Panc1 (cell line): ENCODE measurements around the gene SV2C. TPM values are rescaled to one million over a fixed set of nuclear protein-coding genes. Genes with fewer than 3 reads are reported as not detected.

Source experiments
- ATAC-seq: fragments of 200-7000 bp; cut with Tn5 transposase; 2 replicates; pipeline ENCODE4 v1.9.1; 2020; ENCODE audit warnings: mild to moderate bottlenecking, moderate library complexity
- BruUV-seq: library from RNA; stranded (reverse); fragments of 400-500 nt; replicated peaks from 2 replicates; lab custom pipeline; 2021; lab: Mats Ljungman, UMichigan
- CTCF ChIA-PET: fragments of 300-600 bp; sonication (Branson Sonifier 250); formaldehyde crosslinking; loops from one replicate; lab custom pipeline; 2022; ENCODE audit warnings: antibody characterized with exemption; lab: Charles Lee
- POLR2A ChIA-PET: fragments of 300-600 bp; sonication (Branson Sonifier 250); formaldehyde crosslinking; loops from one replicate; lab custom pipeline; 2022; ENCODE audit warnings: antibody characterized with exemption; lab: Charles Lee
- DNase-seq: peaks from one replicate; pipeline ENCODE4 v3.0.0-alpha.2; 2010; ENCODE audit warnings: low read depth, low spot score
- H3K27ac ChIP-seq: 2 replicates; pipeline ENCODE4 v1.5.1; 2011; ENCODE audit warnings: mild to moderate bottlenecking, low read length, inconsistent platforms
- H3K27me3 ChIP-seq: fragments of 200-500 bp; sonication (Bioruptor generic); 2 replicates; pipeline ENCODE4 v1.6.0; 2014; ENCODE audit warnings: low read length, inconsistent platforms; ENCODE audit not compliant: control insufficient read depth, insufficient read depth
- H3K36me3 ChIP-seq: fragments of 200-500 bp; sonication (Bioruptor generic); 2 replicates; pipeline ENCODE4 v1.5.1; 2014; ENCODE audit warnings: inconsistent platforms, mild to moderate bottlenecking, low read length, moderate library complexity; ENCODE audit not compliant: control insufficient read depth, insufficient read depth
- H3K4me1 ChIP-seq: 2 replicates; pipeline ENCODE4 v1.5.1; 2011; ENCODE audit warnings: inconsistent platforms, mild to moderate bottlenecking, low read length, moderate library complexity; ENCODE audit not compliant: control insufficient read depth, insufficient read depth
- H3K4me3 ChIP-seq, 2 experiments: 2 replicates each; pipeline ENCODE4 v1.5.1; 2011 to 2012; ENCODE audit warnings: low read depth in 2 of 2, low read length in 2 of 2, mild to moderate bottlenecking in 2 of 2, inconsistent platforms in 1 of 2, moderate library complexity in 1 of 2
- H3K9me3 ChIP-seq: fragments of 200-500 bp; sonication (Bioruptor generic); 2 replicates; pipeline ENCODE4 v1.5.1; 2014; ENCODE audit warnings: low read depth, mild to moderate bottlenecking, inconsistent platforms, low read length, moderate library complexity; ENCODE audit not compliant: control insufficient read depth, insufficient read depth
- CTCF ChIP-seq: fragments of 450-650 bp; IDR thresholded peaks from 2 replicates; pipeline ENCODE4 v1.5.1; 2017; ENCODE audit warnings: mild to moderate bottlenecking
- POLR2AphosphoS5 ChIP-seq: IDR thresholded peaks from 2 replicates; pipeline ENCODE4 v1.6.1; 2012; ENCODE audit warnings: mild to moderate bottlenecking, low read depth, low read length, moderate library complexity
- REST ChIP-seq, 2 experiments: IDR thresholded peaks; 2 replicates each; pipeline ENCODE4 v1.6.1; 2011 to 2012; ENCODE audit warnings: low read depth in 2 of 2, control low read depth in 1 of 2, low read length in 1 of 2, mild to moderate bottlenecking in 1 of 2, moderate library complexity in 1 of 2; ENCODE audit not compliant: insufficient read depth in 1 of 2
- SIN3A ChIP-seq: IDR thresholded peaks from 2 replicates; pipeline ENCODE4 v1.6.1; 2012; ENCODE audit warnings: low read depth, mild to moderate bottlenecking, low read length, moderate library complexity, borderline replicate concordance; ENCODE audit not compliant: insufficient read depth
- TCF7L2 ChIP-seq: IDR thresholded peaks from 2 replicates; pipeline ENCODE4 v1.6.1; 2011; ENCODE audit warnings: mild to moderate bottlenecking, low read depth, low read length, inconsistent platforms
- in situ Hi-C: cut with HindIII; loops from 2 replicates; pipeline ENCODE4 v1.10.0; 2016; ENCODE audit warnings: low sequenced_read_pairs, low pct_unique_long_range_greater_than_20kb
- intact Hi-C: fragments of 100-400 bp; cut with micrococcal nuclease; formaldehyde crosslinking; loops from one replicate; pipeline ENCODE4 v1.10.0; 2022; ENCODE audit not compliant: unreplicated experiment
- total RNA-seq: library from RNA; stranded (reverse); gene quantifications from one replicate; pipeline ENCODE4 v1.2.1, GENCODE V29; 2021; ENCODE audit not compliant: unreplicated experiment

The SV2C gene
- total RNA-seq, 1 experiment from 2014 or later = not detected

GRCh38 chr5:76221311-76221710 is 138.1 kb downstream of the SV2C start:
- DNase-seq (no peak), ATAC-seq (no peak)
- POLR2A ChIA-PET = no interaction called here
- CTCF ChIA-PET = no interaction called here
- H3K9me3 ChIP-seq = no peaks in the 10 kb centered on the region
- no peak overlapping the region for H3K4me3 ChIP-seq
- TF ChIP-seq REST (IDR thresholded peaks at IDR 0.05; ENCODE audit: insufficient read depth in 1 of 2, low read depth in 2 of 2, low read length in 1 of 2) = no peak
- no peak for TF ChIP-seq TCF7L2
- no peak for TF ChIP-seq POLR2AphosphoS5
- no peak for TF ChIP-seq SIN3A
- intact Hi-C loops = no loop called here
- no peaks in the 10 kb centered on the region for H3K4me1 ChIP-seq
- no peak overlapping the region for H3K27ac ChIP-seq
- peaks cover 7% of the 10 kb centered on the region; the same call in 1 of the 2 replicates for H3K27me3 ChIP-seq
- BruUV-seq = no TSS peak
- H3K36me3 ChIP-seq = no peaks in the 10 kb centered on the region
- in situ Hi-C loops = no loop called here

GRCh38 chr5:76222318-76222717 is 139.1 kb downstream of the SV2C start:
- ChIA-PET POLR2A (no interaction called here), CTCF (no interaction called here)
- Histone ChIP-seq H3K9me3 (no peaks in the 10 kb centered on the region), H3K4me3 (no peak overlapping the region), H3K27ac (no peak overlapping the region), H3K36me3 (no peaks in the 10 kb centered on the region), H3K27me3 (peaks cover 7% of the 10 kb centered on the region; the same call in 1 of the 2 replicates), H3K4me1 (no peaks in the 10 kb centered on the region)
- no peak for ATAC-seq
- no TSS peak for BruUV-seq
- in situ Hi-C loops (no loop called here), intact Hi-C loops (no loop called here)
- no peak for TF ChIP-seq POLR2AphosphoS5
- no peak for TF ChIP-seq SIN3A
- no peak for TF ChIP-seq CTCF
- TF ChIP-seq TCF7L2 = no peak
- no peak for TF ChIP-seq REST (IDR thresholded peaks at IDR 0.05; ENCODE audit: insufficient read depth in 1 of 2, low read depth in 2 of 2, low read length in 1 of 2)
- DNase-seq = no peak
